HG02588 (cell line): ENCODE results near the gene NEFH.
"Not testable (repeated sequence)": the region's sequence is repeated elsewhere in the genome, so short reads cannot be mapped to it uniquely, and the experiment has no call there.

ENCODE experiments used
- ATAC-seq: cut with Tn5 transposase; IDR thresholded peaks from one replicate; pipeline ENCODE4 v1.9.1; 2021; ENCODE audit warnings: mild to moderate bottlenecking, moderate library complexity; ENCODE audit not compliant: unreplicated experiment

Gene NEFH

GRCh38 chr22:29479417-29480261 lies at the start of gene NEFH:
NEFH (plus strand) TSS chr22:29480218; CDS start chr22:29480263, 45 bp downstream.
- ATAC-seq = no peak

- no peak for ATAC-seq
Observed at GRCh38 chr22:29431986-29432385, 48.0 kb upstream of the NEFH start.

- no peak for ATAC-seq
Observed at GRCh38 chr22:29433856-29434255, 46.2 kb upstream of the NEFH start.

- no peak for ATAC-seq
Observed at GRCh38 chr22:29434288-29434687, 45.7 kb upstream of the NEFH start.

- no peak for ATAC-seq
Observed at GRCh38 chr22:29435236-29436136, 44.5 kb upstream of the NEFH start.

GRCh38 chr22:29438283-29438682 lies 41.7 kb upstream of the NEFH start, which contains the start of gene RFPL1:
RFPL1 (plus strand) TSS chr22:29438583.
- not testable (repeated sequence) for ATAC-seq

GRCh38 chr22:29442976-29443375 lies 37.0 kb upstream of the NEFH start:
- no peak for ATAC-seq

- ATAC-seq = no peak
Observed at GRCh38 chr22:29443452-29443851, 36.6 kb upstream of the NEFH start.

- no peak for ATAC-seq
Observed at GRCh38 chr22:29443861-29444792, 35.9 kb upstream of the NEFH start.

GRCh38 chr22:29445508-29445907 lies 34.5 kb upstream of the NEFH start:
- ATAC-seq = no peak

GRCh38 chr22:29447906-29448305 lies 32.1 kb upstream of the NEFH start:
- ATAC-seq = no peak

GRCh38 chr22:29449296-29449875 lies 30.6 kb upstream of the NEFH start:
- ATAC-seq = no peak

GRCh38 chr22:29450222-29450621 lies 29.8 kb upstream of the NEFH start:
- no peak for ATAC-seq

GRCh38 chr22:29451863-29452262 lies 28.2 kb upstream of the NEFH start:
- ATAC-seq = no peak

GRCh38 chr22:29454276-29454675 lies 25.7 kb upstream of the NEFH start:
- ATAC-seq = no peak

GRCh38 chr22:29456211-29456671 lies 23.8 kb upstream of the NEFH start:
- ATAC-seq = no peak

GRCh38 chr22:29457730-29458129 lies 22.3 kb upstream of the NEFH start:
- no peak for ATAC-seq

GRCh38 chr22:29458551-29458950 lies 21.5 kb upstream of the NEFH start:
- no peak for ATAC-seq

GRCh38 chr22:29459773-29460172 lies 20.2 kb upstream of the NEFH start:
- ATAC-seq = no peak

- ATAC-seq = no peak
Observed at GRCh38 chr22:29461263-29461662, 18.8 kb upstream of the NEFH start.
